Activated naive CD4-positive, alpha-beta T cell treated with anti-CD3 and anti-CD28 coated beads, Interleukin-2, amount 50 U/mL, for 72 hours (primary cell): ENCODE measurements around the gene SCGB1D4. TPM values are rescaled to one million over a fixed set of nuclear protein-coding genes. Genes with fewer than 3 reads are reported as not detected.

Source experiments
- total RNA-seq, 2 donors: library from RNA; stranded (reverse); gene quantifications; one replicate each; pipeline ENCODE4 v1.2.3, GENCODE V29; 2022

Gene SCGB1D4
- total RNA-seq, 2 donors from 2014 or later, result not detected

Other genes with a start within 250 kb of the SCGB1D4 start
- gene INCENP, start 175.1 kb downstream of the SCGB1D4 start, total RNA-seq, result 100 to 1,000 TPM; 142 to 205 TPM
- gene SCGB1D1, start 108.9 kb downstream of the SCGB1D4 start, total RNA-seq, result not detected
- not detected for gene SCGB2A1, start 90.4 kb downstream of the SCGB1D4 start, total RNA-seq
- not detected for gene SCGB1D2, start 56.8 kb downstream of the SCGB1D4 start, total RNA-seq
- not detected for gene SCGB2A2, start 28.9 kb downstream of the SCGB1D4 start, total RNA-seq
- 1 to 10 TPM; 5.5 to 8.1 TPM for gene ASRGL1, start 38.4 kb upstream of the SCGB1D4 start, total RNA-seq
- not detected for gene SCGB1A1, start 120.0 kb upstream of the SCGB1D4 start, total RNA-seq
- gene AHNAK, start 247.7 kb upstream of the SCGB1D4 start, total RNA-seq, result 10 to 100 TPM; 17.6 to 97.3 TPM